ENCODE measurements around the gene FER.
"Not testable (repeated sequence)": the region's sequence is repeated elsewhere in the genome, so short reads cannot be mapped to it uniquely, and the experiment has no call there.

Gene FER

DNA sequence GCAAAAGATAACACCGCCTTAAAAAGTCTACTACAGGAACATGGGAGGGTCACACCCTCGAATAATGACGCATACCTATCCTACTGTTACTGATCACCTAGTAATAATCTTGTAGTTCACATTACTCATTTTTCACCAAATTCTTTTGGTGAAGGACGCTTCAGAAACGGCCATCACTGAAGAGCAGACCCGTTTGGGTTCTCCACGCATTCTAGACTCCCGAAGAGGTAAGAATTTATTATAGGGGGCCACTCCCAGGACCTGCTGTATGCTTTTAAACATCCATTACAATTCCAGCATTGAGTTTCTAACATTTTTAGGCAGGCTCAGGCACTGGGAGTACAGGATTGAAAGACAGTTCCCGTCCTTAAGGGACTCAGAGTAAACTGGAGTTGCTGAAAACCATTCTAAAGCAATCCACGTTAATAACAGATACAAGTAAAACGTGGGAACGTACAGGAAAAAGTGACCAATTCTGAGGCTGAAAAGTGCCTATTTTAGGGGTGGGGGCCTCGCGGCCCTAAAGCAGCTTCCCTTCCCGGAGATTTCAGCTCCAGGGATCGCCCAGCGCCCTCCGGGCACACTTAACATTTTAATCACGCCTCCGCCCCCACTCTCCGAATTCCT lies at the start of gene FER:
TSS of gene FER (plus strand) at position 124 of the 627 bp plus-strand sequence. CDS start 50,286 bp downstream, outside the sequence.
- TF ChIP-seq, protein P1, sequence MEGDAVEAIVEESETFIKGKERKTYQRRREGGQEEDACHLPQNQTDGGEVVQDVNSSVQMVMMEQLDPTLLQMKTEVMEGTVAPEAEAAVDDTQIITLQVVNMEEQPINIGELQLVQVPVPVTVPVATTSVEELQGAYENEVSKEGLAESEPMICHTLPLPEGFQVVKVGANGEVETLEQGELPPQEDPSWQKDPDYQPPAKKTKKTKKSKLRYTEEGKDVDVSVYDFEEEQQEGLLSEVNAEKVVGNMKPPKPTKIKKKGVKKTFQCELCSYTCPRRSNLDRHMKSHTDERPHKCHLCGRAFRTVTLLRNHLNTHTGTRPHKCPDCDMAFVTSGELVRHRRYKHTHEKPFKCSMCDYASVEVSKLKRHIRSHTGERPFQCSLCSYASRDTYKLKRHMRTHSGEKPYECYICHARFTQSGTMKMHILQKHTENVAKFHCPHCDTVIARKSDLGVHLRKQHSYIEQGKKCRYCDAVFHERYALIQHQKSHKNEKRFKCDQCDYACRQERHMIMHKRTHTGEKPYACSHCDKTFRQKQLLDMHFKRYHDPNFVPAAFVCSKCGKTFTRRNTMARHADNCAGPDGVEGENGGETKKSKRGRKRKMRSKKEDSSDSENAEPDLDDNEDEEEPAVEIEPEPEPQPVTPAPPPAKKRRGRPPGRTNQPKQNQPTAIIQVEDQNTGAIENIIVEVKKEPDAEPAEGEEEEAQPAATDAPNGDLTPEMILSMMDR (IDR thresholded peaks at IDR 0.05; ENCODE audit: insufficient read depth, low read length, missing control alignments): no peak
- ChIA-PET POLR2A (interaction anchor here (0.6 to 1.2 kb wide), 5 partner anchors 20 to 662 kb away, joined by 3 to 10 read pairs (median 3); no protein-coding TSS in a partner anchor), CTCF (no interaction called here)
- peak within 1 kb of the TSS; percentile 77 for H3K4me3 ChIP-seq (ENCODE audit: low read depth, low read length)
- DNase-seq (ENCODE audit: low read depth, low spot score): no peak

DNA sequence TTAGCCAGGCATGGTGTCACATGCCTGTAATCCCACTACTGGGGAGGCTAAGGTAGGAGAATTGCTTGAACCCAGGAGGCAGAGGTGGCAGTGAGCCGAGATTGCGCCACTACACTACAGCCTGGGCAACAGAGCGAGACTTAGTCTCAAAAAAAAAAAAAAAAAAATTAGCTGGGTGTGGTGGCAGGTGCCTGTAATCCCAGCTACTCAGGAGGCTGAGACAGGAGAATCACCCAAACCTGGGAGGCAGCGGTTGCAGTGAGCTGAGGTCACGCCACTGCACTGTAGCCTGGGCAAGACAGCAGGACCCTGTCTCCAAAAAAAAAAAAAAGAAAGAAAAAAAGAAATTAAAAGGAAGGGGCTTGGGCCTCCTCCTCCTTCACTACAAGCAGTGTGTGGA lies 47.3 kb upstream of the FER start:
- POLR2A ChIA-PET: not testable (repeated sequence)

DNA sequence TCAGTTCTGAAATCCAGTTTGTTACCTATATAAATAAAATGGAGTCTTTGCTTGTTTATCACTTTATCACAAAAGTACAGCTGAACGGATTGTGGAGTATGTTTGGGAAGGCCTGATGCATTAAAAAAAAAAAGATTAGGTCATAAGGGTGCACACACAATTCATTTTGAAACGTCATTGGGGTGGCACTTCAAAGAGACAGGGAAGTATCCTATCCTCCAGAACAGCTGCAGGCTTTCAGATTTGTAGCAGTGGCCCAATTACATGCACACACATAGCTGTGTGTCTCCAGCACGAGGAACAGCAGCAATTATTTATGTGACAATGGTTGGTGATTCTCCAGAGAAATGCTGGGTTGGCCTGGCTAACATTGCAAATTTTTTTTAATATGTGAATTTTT lies 46.8 kb upstream of the FER start:
- H3K4me3 ChIP-seq (ENCODE audit: low read depth, low read length): no peak overlapping the region
- POLR2A ChIA-PET: no interaction called here
- TF ChIP-seq, protein P1 (IDR thresholded peaks at IDR 0.05; ENCODE audit: insufficient read depth, low read length, missing control alignments): no peak
- CTCF ChIA-PET: no interaction called here
- DNase-seq (ENCODE audit: low read depth, low spot score): no peak

More for the DNA sequence above, 47.3 kb upstream of the FER start:
- H3K4me3 ChIP-seq (ENCODE audit: low read depth, low read length); CTCF ChIA-PET; DNase-seq (ENCODE audit: low read depth, low spot score): not testable (repeated sequence)

DNA sequence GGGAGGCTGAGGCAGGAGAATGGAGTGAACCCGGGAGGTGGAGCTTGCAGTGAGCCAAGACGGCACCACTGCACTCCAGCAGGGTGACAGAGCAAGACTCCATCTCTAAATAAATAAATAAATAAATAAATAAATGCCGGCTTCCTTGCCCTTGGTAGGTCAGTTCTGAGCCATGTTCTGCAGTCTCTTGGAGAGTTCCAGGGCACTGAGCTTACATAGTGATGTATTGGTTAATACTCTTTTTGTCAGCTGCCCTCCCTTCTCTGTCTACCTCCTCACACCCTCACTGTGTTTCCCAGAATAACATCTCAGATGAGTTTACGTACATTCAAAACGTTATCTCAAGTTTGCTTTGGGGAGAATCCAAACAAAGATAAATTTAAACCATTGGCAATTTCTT lies 45.2 kb upstream of the FER start:
- ChIA-PET CTCF (no interaction called here), POLR2A (no interaction called here)

DNA sequence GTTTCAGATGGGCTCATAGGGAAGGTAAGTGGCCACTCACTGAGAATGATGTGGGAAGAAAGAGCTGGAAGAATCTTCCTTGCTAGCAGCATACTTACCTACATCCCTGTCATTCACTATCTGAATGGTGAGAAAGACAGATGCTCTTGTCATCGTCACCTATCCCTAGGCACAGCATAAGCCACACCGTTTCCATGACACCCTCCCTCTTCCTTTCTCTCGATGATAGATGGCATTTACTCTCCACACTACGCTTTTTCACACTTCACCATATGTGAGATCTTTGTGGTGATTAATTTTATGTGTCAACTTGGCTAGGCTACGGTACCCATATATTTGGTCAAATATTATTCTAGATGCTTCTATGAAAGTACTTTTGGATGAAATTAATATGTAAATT lies 44.4 kb upstream of the FER start:
- DNase-seq (ENCODE audit: low read depth, low spot score): no peak
- POLR2A ChIA-PET: no interaction called here
- CTCF ChIA-PET: no interaction called here
- TF ChIP-seq, protein P1 (IDR thresholded peaks at IDR 0.05; ENCODE audit: insufficient read depth, low read length, missing control alignments): no peak
- H3K4me3 ChIP-seq (ENCODE audit: low read depth, low read length): no peak overlapping the region

More for the DNA sequence above, 45.2 kb upstream of the FER start:
- no peak for DNase-seq (ENCODE audit: low read depth, low spot score)
- H3K4me3 ChIP-seq (ENCODE audit: low read depth, low read length): no peak overlapping the region
- TF ChIP-seq, protein P1 (IDR thresholded peaks at IDR 0.05; ENCODE audit: insufficient read depth, low read length, missing control alignments): no peak

DNA sequence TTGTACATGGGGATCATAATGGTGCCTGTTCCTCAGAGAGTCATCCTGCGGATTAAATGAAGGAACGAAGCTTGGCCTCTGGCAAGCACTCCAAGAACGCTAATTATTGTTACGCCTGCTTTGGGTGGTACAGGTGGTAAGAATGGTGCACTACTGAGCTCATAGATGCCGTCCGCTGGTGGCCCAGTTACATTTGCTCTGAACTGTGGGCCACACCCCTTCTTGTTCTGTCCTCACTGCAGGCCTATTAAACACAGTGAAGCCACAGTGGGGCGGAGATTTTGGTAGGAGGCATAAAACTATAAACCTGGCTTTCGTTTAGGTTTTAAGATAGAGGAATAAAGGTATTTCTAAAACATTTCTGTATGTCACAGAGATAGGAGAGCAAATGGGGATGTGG lies 40.6 kb upstream of the FER start:
- POLR2A ChIA-PET: no interaction called here

More for the DNA sequence above, 40.6 kb upstream of the FER start:
- CTCF ChIA-PET: interaction anchor here (1.0 kb wide), 1 partner anchor 20 kb away, joined by 3 read pairs; no protein-coding TSS in a partner anchor
- no peak for DNase-seq (ENCODE audit: low read depth, low spot score)
- H3K4me3 ChIP-seq (ENCODE audit: low read depth, low read length): no peak overlapping the region
- TF ChIP-seq, protein P1 (IDR thresholded peaks at IDR 0.05; ENCODE audit: insufficient read depth, low read length, missing control alignments): no peak
